ENCODE measurements around the gene DDX42.

DDX42 gene

DNA sequence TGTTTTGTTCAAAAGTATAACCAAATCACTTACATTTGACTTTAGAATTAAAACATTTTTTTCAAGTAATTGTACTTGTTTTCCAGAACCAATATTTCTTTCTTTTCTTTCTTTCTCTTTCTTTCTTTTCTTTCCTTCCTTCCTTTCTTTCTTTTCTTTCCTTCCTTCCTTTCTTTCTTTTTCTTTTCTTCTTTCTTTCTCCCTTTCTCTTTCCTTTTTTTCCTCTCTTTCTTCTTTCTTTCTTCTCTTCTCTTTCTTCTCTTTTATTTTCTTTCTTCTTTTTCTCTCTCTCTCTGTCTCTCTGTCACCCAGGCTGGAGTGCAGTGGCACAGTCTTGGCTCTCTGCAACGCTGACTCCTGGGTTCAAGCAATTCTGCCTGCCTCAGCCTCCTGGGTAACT is 26.8 kb downstream of the DDX42 start:
- H3K27ac Mint-ChIP-seq, result peak overlapping the region; percentile 53
- H3K4me1 Mint-ChIP-seq, result no peaks in the 10 kb centered on the region
- no peaks in the 10 kb centered on the region for H3K9me3 Mint-ChIP-seq
- no peaks in the 10 kb centered on the region for H3K27me3 Mint-ChIP-seq
- no peak overlapping the region for H3K4me3 Mint-ChIP-seq
- peaks cover 49% of the 10 kb centered on the region for H3K36me3 Mint-ChIP-seq
- no peak for ATAC-seq

DNA sequence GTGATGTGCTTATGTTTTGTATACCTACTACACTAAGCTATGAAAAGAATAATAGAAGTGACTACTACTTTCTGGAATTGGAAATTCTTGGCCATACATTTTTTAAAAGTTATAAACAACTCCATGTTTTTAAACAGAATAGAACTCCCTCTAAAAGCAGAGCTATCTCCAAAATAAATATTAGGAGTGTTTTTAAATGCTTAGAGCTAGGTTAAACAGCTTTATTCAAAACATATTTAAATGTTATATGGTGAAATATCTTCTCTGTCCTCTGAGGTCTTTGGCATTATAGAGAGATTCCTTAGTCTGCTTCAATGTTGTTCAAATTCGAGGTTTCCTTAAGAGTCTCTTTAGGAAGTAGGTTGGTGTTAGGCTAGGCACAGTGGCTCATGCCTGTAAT is 30.4 kb downstream of the DDX42 start:
- no peaks in the 10 kb centered on the region for H3K27me3 Mint-ChIP-seq
- ATAC-seq, result no peak
- H3K4me3 Mint-ChIP-seq, result no peak overlapping the region
- peaks cover 2% of the 10 kb centered on the region for H3K4me1 Mint-ChIP-seq
- H3K36me3 Mint-ChIP-seq, result peaks cover 60% of the 10 kb centered on the region
- H3K9me3 Mint-ChIP-seq, result no peaks in the 10 kb centered on the region
- H3K27ac Mint-ChIP-seq, result no peak overlapping the region

DNA sequence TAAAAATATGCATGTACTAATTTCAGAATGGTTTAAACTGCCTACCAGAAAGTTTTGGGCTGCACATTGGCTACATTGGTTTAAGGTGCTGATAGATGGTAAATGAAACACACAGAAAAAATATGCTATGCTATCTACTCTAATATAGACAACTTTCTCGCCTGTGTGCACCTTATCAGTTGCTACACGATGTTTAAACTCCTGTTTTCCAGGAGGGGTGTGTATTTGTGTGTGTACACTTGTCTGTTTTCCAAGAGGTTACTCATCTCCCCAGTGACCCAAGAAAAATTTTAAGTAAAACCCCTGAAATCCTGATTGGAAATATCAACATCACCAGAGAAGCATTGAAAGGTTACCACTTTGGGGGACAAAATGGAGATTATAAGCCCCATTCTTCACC is 31.6 kb downstream of the DDX42 start:
- Mint-ChIP-seq H3K27me3 (no peaks in the 10 kb centered on the region), H3K9me3 (no peaks in the 10 kb centered on the region), H3K27ac (no peak overlapping the region), H3K4me1 (peaks cover 9% of the 10 kb centered on the region), H3K36me3 (peaks cover 54% of the 10 kb centered on the region), H3K4me3 (no peak overlapping the region)
- ATAC-seq, result no peak

DNA sequence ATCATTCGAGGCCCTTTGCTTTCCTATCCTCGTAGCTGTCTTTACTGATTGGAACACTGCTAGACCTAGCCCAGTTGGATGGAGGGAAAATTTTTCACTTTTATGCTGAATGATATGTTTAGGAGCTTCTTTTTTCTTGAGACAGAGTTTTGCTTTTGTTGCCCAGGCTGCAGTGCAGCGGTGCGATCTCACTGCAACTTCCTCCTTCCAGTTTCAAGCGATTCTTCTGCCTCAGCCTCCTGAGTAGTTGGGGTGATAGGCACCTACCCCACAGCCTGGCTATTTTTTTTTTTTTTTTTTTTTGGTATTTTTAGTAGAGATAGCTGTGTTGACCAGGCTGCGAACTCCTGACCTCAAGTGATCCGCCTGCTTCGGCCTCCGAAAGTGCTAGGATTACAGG is 36.0 kb downstream of the DDX42 start:
- H3K4me1 Mint-ChIP-seq, result peaks cover 9% of the 10 kb centered on the region
- no peaks in the 10 kb centered on the region for H3K9me3 Mint-ChIP-seq
- H3K36me3 Mint-ChIP-seq, result peaks cover 68% of the 10 kb centered on the region
- no peak overlapping the region for H3K4me3 Mint-ChIP-seq
- H3K27me3 Mint-ChIP-seq, result no peaks in the 10 kb centered on the region
- ATAC-seq, result no peak
- peak overlapping the region; percentile 63 for H3K27ac Mint-ChIP-seq

DNA sequence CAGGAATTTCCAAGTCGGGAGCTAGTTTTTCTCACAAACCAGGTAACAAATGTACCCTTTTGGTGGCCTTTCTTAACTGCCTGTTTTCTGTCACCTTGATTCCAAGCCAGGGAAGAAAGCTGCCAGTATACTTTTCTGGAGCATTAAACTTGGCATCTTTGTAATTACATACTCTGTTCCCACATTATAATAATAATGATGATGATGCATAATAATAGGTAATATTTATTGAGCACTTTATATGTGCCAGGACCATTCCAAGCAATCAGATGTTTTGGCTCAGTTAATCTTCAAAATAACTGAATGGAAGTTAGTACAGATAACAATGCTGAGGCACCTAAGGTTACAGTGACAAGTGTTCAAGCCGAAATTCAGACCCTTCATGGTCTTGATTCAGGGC is 42.2 kb downstream of the DDX42 start:
- peaks cover 72% of the 10 kb centered on the region for H3K36me3 Mint-ChIP-seq
- H3K27me3 Mint-ChIP-seq, result no peaks in the 10 kb centered on the region
- no peaks in the 10 kb centered on the region for H3K9me3 Mint-ChIP-seq
- peaks cover 20% of the 10 kb centered on the region for H3K4me1 Mint-ChIP-seq
- H3K4me3 Mint-ChIP-seq, result no peak overlapping the region
- ATAC-seq, result no peak
- H3K27ac Mint-ChIP-seq, result no peak overlapping the region

DNA sequence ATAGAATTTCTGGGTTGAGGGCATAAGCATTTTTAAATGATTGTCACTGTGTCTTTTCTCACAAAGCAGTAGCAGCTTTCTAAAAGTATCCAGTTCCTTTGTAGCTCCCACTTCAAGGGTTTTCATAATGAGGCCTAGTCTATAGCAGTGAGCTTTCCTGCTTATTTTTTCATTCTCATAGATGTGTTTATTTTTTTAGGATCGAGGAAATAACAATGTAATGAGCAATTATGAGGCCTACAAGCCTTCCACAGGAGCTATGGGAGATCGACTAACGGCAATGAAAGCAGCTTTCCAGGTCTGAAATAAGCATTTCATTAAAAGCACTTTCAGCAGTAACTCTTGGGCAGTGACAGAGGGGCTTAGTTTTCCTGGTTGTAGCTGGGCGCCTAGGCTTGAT is 42.7 kb downstream of the DDX42 start:
- Mint-ChIP-seq H3K4me3 (no peak overlapping the region), H3K4me1 (peaks cover 25% of the 10 kb centered on the region), H3K27me3 (no peaks in the 10 kb centered on the region), H3K27ac (no peak overlapping the region), H3K36me3 (peaks cover 72% of the 10 kb centered on the region), H3K9me3 (no peaks in the 10 kb centered on the region)
- ATAC-seq, result no peak

DNA sequence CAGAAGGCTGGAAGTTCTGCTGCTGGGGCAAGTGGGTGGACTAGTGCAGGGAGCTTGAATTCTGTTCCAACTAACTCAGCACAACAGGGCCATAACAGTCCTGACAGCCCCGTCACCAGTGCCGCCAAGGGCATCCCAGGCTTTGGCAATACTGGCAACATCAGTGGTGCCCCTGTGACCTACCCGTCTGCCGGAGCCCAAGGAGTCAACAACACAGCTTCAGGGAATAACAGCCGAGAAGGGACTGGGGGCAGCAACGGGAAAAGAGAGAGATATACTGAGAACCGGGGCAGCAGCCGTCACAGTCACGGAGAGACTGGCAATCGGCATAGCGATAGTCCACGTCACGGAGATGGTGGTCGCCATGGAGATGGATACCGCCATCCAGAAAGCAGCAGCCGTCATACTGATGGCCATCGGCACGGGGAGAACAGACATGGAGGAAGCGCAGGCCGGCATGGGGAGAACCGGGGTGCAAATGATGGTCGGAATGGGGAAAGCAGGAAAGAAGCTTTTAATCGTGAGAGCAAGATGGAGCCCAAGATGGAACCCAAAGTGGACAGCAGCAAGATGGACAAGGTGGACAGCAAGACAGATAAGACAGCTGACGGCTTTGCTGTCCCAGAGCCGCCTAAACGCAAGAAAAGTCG is 43.9 kb downstream of the DDX42 start:
- no peak overlapping the region for H3K4me3 Mint-ChIP-seq
- peak overlapping the region; percentile 32 for H3K27ac Mint-ChIP-seq
- ATAC-seq, result no peak
- no peaks in the 10 kb centered on the region for H3K9me3 Mint-ChIP-seq
- H3K27me3 Mint-ChIP-seq, result no peaks in the 10 kb centered on the region
- peaks cover 34% of the 10 kb centered on the region for H3K4me1 Mint-ChIP-seq
- H3K36me3 Mint-ChIP-seq, result peaks cover 74% of the 10 kb centered on the region

DNA sequence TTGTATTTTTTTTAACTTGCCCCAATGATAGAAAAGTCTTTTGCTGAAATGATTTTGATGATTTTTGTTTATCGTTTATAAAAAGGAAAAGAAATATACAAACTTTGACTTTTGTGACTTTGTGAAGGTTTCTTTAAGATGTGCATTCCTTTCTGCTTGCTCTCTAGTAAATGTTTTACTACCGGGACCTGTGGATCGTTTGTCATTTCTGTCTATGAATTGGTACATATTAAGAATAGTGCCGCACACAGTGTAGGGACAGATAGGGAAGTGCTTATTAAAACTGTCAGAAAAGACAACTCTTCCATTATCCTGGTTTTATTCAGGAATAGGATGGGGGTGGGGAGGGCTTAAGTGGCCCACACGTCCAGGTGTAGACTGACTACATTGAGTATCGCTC is 45.2 kb downstream of the DDX42 start:
- Mint-ChIP-seq H3K4me3 (no peak overlapping the region), H3K27ac (peak overlapping the region; percentile 32), H3K4me1 (peaks cover 41% of the 10 kb centered on the region), H3K9me3 (no peaks in the 10 kb centered on the region), H3K27me3 (no peaks in the 10 kb centered on the region), H3K36me3 (peaks cover 73% of the 10 kb centered on the region)
- no peak for ATAC-seq

DNA sequence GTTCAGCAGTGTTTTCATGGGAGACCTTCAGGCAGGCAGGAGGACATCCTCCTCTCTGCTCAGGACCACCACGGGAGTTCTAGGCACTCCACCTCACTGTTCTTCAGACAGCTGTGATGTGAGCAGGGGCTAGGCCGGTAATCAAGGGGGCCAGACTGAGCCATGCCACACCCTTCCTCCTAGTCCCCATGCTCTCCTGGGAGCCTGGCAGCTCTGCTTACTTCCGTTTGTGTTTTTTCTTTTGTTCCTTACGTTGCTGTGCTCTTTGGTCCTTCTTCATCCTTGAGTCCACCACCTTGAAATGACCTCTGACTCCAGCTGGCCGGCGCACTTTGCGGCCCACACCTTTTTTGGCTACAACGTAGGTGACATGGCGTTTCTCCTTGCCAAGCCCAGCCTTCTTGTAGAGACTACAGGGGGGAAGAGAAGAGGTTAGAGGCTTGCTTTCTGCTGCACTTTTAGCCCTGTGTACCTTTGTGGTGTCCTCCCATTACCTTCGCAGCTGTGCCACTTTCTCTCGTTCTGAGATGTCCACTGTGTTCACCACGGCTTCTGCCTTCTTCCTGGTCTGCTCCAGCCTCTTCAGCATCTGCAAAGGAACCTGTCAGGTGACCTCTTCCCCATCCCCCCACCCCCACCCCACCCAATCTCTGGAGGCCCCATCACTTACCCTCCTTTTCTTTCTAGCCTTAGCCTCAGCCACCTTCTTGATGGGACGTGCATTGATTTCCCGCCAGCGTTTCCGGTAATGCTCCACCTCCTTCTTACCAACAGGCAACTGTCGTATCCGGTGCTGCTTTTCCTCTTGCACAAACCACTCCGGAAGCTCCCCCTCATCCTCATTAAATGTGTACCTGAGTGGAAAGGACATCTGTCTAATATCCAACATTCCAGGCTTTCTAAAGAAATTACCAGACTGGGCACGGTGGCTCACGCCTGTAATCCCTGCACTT is 45.9 kb downstream of the DDX42 start:
- H3K4me1 Mint-ChIP-seq, result peaks cover 49% of the 10 kb centered on the region
- no peaks in the 10 kb centered on the region for H3K9me3 Mint-ChIP-seq
- no peak overlapping the region for H3K4me3 Mint-ChIP-seq
- peaks cover 73% of the 10 kb centered on the region for H3K36me3 Mint-ChIP-seq
- ATAC-seq, result no peak
- H3K27ac Mint-ChIP-seq, result peak overlapping the region; percentile 32
- no peaks in the 10 kb centered on the region for H3K27me3 Mint-ChIP-seq

DNA sequence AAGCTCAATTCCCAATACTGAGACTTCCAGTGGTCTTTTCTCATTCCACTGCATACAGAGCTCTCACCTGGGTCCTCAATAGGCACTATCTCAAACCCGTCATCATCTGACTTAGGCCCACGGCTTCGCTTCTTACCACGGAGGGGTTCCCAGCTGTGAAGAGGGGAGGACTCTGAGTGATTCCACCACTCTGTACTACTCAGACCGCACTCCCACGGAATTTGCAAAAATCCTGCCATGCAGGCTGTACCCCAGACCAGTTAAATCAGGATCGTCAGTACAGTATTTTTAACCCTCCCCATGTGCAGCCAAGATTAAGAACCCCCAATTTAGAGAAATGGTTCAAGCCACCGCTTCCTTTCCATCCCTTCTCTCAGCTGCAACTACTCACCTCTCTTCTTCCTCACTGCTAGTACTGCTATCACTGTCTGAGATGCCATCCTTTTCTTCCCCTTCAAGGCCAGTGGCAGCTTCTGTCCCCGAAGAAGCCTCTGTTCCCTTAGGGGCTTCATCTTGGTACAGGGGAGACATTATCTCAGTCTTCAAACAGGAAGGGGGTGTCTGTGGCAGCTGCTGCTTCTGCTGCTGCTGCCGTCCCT is 47.1 kb downstream of the DDX42 start:
- no peaks in the 10 kb centered on the region for H3K27me3 Mint-ChIP-seq

DNA sequence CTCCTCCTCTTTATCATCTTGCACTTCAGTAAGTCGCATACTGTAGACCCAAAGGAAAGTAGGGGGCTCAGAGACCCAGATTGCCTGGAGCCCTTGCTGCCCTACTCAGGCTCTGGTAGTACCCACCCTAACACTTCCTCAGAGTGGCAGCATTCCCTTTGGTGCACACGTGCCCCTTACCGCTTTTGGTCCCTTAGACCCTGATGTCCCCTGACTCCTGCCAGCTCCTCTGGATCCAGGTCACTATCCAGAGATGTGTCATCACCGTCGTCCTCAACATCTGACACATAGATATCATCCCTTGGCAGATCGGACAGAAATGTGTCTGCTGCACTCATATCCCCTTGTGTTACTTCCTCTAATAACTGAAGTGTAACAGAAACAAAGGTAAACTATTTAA is 47.8 kb downstream of the DDX42 start:
- Mint-ChIP-seq H3K4me3 (peak overlapping the region; percentile 34), H3K4me1 (peaks cover 62% of the 10 kb centered on the region), H3K9me3 (no peaks in the 10 kb centered on the region), H3K36me3 (peaks cover 67% of the 10 kb centered on the region), H3K27me3 (no peaks in the 10 kb centered on the region), H3K27ac (peak overlapping the region; percentile 83)
- ATAC-seq, result no peak

More for the DNA sequence above, 47.1 kb downstream of the DDX42 start:
- H3K27ac Mint-ChIP-seq, result peak overlapping the region; percentile 83
- no peak overlapping the region for H3K4me3 Mint-ChIP-seq
- H3K4me1 Mint-ChIP-seq, result peaks cover 55% of the 10 kb centered on the region
- no peaks in the 10 kb centered on the region for H3K9me3 Mint-ChIP-seq
- H3K36me3 Mint-ChIP-seq, result peaks cover 67% of the 10 kb centered on the region
- ATAC-seq, result no peak

DNA sequence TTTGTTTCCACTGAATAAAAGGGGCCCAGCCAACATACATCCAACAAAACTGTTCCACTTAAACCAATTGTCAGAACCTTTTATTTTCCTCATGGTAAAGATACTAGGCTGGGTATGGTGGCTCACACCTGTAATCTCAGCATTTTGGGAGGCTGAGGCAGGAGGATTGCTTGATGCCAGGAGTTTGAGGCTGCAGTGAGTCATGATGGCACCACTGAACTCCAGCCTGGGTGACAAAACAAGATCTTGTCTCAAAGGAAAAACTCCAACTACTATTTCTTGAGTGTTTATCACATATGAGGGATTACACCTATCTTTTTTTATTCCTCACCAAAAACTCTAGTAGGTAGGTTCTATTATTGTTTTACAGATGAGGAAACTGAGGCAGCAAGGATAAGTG is 48.6 kb downstream of the DDX42 start:
- peaks cover 66% of the 10 kb centered on the region for H3K36me3 Mint-ChIP-seq
- no peak overlapping the region for H3K4me3 Mint-ChIP-seq
- H3K27ac Mint-ChIP-seq, result peak overlapping the region; percentile 83
- H3K27me3 Mint-ChIP-seq, result no peaks in the 10 kb centered on the region
- ATAC-seq, result no peak
- no peaks in the 10 kb centered on the region for H3K9me3 Mint-ChIP-seq
- H3K4me1 Mint-ChIP-seq, result peaks cover 62% of the 10 kb centered on the region

DNA sequence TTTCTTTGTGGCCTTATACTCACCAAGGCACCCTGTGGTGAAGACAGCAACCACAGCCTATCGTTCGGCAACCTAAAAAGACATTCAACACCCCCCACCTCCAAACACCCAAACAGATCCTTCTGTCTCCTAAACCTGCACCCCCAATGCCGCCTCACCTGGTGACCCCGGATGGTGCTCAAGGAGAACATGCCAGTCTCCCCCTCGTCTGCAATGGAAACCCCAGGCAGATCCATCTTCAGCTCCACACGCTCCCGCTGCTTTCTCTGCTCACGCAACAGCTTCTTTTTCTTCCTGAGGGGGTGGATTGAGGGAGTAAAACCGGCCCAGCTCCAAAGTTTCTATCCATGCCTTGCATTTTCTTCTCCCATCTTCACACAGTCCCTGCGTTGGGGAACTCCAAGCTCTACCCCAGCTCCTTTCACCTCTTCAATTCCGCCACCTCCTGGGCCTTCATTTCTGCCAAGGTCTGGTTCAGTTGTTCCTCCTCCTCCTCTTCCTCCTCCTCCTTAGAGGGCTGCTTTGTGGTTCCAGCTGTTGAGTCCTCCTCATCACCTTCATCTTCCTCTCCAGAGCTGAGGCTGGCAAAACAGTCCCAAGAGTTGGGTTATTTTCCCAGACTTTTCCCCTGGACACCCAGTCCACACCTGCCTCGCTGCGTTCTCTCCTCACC is 49.8 kb downstream of the DDX42 start:
- H3K27me3 Mint-ChIP-seq, result no peaks in the 10 kb centered on the region
- H3K27ac Mint-ChIP-seq, result peak overlapping the region; percentile 41
- peaks cover 70% of the 10 kb centered on the region for H3K4me1 Mint-ChIP-seq
- H3K4me3 Mint-ChIP-seq, result no peak overlapping the region
- H3K9me3 Mint-ChIP-seq, result no peaks in the 10 kb centered on the region
- peaks cover 54% of the 10 kb centered on the region for H3K36me3 Mint-ChIP-seq
- no peak for ATAC-seq

DNA sequence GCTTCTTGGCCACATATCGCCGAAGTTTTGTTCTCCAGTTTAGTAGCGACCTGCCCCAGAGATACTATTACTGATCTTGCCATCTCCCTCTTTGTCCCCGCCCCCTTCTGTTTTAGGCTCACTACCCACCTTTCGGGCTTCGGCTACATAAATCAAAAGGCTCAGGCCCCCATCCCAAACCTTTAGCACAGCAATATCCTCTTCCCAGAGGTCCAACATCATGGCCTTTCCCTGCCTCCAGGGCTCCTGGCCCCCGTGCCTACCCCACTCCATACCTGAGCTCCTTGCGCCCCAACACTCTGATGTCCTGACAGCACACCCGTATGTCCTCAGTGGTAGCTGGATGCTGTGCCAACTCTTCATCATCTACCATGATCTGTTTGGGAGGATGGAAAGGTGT is 50.4 kb downstream of the DDX42 start:
- no peak overlapping the region for H3K4me3 Mint-ChIP-seq
- H3K9me3 Mint-ChIP-seq, result no peaks in the 10 kb centered on the region
- peaks cover 48% of the 10 kb centered on the region for H3K36me3 Mint-ChIP-seq
- ATAC-seq, result no peak
- peaks cover 65% of the 10 kb centered on the region for H3K4me1 Mint-ChIP-seq
- H3K27ac Mint-ChIP-seq, result peak overlapping the region; percentile 41
- no peaks in the 10 kb centered on the region for H3K27me3 Mint-ChIP-seq

DNA sequence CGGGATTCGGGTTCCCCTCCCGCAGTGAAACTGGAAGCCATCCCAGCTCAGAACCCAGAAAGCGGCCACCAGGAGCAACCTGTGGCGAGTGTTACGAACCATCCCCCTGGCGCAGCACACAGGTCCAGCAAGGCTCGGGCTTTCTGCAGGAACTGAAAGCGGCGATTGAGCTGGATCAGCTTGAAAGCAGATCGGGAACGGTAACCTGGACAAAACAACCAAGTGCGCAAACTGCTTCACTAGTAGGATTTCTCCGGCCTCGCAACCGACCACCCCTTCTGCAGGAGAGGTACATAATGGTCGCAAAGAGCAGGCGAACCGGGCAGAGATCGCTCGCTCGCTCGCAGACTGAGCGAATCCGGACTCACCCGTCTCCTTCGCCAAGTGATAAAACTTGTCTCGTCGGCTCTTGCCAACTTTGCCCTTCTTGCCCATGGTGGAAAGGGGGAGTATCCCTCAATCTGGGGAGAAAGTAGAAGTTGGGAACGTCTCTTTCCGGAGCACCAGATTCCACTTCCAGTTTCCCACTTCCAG is 52.6 kb downstream of the DDX42 start:
- Mint-ChIP-seq H3K4me3 (peak overlapping the region; percentile 91), H3K27me3 (no peaks in the 10 kb centered on the region), H3K9me3 (no peaks in the 10 kb centered on the region), H3K27ac (peak overlapping the region; percentile 97), H3K36me3 (peaks cover 44% of the 10 kb centered on the region), H3K4me1 (peaks cover 69% of the 10 kb centered on the region)
- ATAC-seq, result no peak
